ENCODE data around the gene FALEC. TPM values are rescaled to one million over a fixed set of nuclear protein-coding genes. Genes with fewer than 3 reads are reported as not detected.

FALEC gene
- total RNA-seq, 1 donor from 2014 or later = not detected

GRCh38 chr1:150543500-150544143 is 28.1 kb downstream of the FALEC start:
- Mint-ChIP-seq H3K4me1 (peaks cover 5% of the 10 kb centered on the region), H3K27ac (no peak overlapping the region), H3K27me3 (peaks cover 15% of the 10 kb centered on the region), H3K4me3 (no peak overlapping the region), H3K9me3 (no peaks in the 10 kb centered on the region), H3K36me3 (ENCODE audit: low read depth) (no peaks in the 10 kb centered on the region)
- intact Hi-C loops (cut with micrococcal nuclease) = no loop called here
- no peak for DNase-seq

GRCh38 chr1:150544204-150544603 is 28.7 kb downstream of the FALEC start:
- H3K4me3 Mint-ChIP-seq = no peak overlapping the region
- DNase-seq = no peak
- peaks cover 5% of the 10 kb centered on the region for H3K4me1 Mint-ChIP-seq
- intact Hi-C loops (cut with micrococcal nuclease) = no loop called here
- no peaks in the 10 kb centered on the region for H3K9me3 Mint-ChIP-seq
- H3K27me3 Mint-ChIP-seq = peaks cover 15% of the 10 kb centered on the region
- no peaks in the 10 kb centered on the region for H3K36me3 Mint-ChIP-seq (ENCODE audit: low read depth)
- no peak overlapping the region for H3K27ac Mint-ChIP-seq

DNA sequence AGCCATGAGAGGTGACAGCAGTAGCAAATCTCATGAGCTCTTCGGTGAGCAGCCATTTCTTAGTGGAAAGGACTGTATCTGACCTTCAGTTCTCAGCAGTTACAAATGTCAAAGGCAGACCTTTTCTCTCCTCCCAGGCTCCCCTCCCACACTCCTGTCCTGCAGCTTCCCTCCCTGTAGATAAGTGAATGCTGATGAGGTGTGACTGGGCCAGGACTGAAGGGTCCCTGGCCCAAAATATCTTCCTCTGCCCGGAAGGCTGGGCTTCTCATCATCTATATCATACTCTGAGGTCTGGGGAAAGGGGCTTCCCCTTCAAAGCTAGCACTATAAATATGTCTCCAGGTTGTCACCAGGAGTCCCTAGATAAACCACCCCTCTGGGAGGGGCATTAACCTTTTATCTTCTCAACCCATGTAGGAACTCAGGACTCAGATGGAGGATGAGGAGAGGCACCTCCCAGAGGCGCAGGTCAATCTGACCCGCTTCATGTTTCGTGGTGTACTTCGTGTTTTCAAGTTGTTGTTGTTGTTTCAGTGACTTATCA is 30.0 kb downstream of the FALEC start:
- no peak overlapping the region for H3K4me3 Mint-ChIP-seq
- H3K36me3 Mint-ChIP-seq (ENCODE audit: low read depth) = no peaks in the 10 kb centered on the region
- intact Hi-C loops (cut with micrococcal nuclease) = no loop called here
- H3K27me3 Mint-ChIP-seq = peaks cover 19% of the 10 kb centered on the region
- no peak for DNase-seq
- H3K27ac Mint-ChIP-seq = no peak overlapping the region
- no peaks in the 10 kb centered on the region for H3K9me3 Mint-ChIP-seq
- H3K4me1 Mint-ChIP-seq = peaks cover 10% of the 10 kb centered on the region

- H3K4me3 Mint-ChIP-seq = no peak overlapping the region
- no peak overlapping the region for H3K27ac Mint-ChIP-seq
- intact Hi-C loops (cut with micrococcal nuclease) = no loop called here
- H3K9me3 Mint-ChIP-seq = no peaks in the 10 kb centered on the region
- no peak for DNase-seq
- H3K27me3 Mint-ChIP-seq = peaks cover 19% of the 10 kb centered on the region
- peaks cover 16% of the 10 kb centered on the region for H3K4me1 Mint-ChIP-seq
- no peaks in the 10 kb centered on the region for H3K36me3 Mint-ChIP-seq (ENCODE audit: low read depth)
Measured at GRCh38 chr1:150546294-150546937, 30.9 kb downstream of the FALEC start.

- Mint-ChIP-seq H3K27me3 (peaks cover 15% of the 10 kb centered on the region), H3K27ac (peak overlapping the region; percentile 58), H3K4me1 (peaks cover 28% of the 10 kb centered on the region), H3K36me3 (ENCODE audit: low read depth) (no peaks in the 10 kb centered on the region), H3K9me3 (no peaks in the 10 kb centered on the region), H3K4me3 (peak overlapping the region; percentile 77)
- intact Hi-C loops (cut with micrococcal nuclease) = no loop called here
- DNase-seq = no peak
Measured at GRCh38 chr1:150548324-150548631, 32.7 kb downstream of the FALEC start.

DNA sequence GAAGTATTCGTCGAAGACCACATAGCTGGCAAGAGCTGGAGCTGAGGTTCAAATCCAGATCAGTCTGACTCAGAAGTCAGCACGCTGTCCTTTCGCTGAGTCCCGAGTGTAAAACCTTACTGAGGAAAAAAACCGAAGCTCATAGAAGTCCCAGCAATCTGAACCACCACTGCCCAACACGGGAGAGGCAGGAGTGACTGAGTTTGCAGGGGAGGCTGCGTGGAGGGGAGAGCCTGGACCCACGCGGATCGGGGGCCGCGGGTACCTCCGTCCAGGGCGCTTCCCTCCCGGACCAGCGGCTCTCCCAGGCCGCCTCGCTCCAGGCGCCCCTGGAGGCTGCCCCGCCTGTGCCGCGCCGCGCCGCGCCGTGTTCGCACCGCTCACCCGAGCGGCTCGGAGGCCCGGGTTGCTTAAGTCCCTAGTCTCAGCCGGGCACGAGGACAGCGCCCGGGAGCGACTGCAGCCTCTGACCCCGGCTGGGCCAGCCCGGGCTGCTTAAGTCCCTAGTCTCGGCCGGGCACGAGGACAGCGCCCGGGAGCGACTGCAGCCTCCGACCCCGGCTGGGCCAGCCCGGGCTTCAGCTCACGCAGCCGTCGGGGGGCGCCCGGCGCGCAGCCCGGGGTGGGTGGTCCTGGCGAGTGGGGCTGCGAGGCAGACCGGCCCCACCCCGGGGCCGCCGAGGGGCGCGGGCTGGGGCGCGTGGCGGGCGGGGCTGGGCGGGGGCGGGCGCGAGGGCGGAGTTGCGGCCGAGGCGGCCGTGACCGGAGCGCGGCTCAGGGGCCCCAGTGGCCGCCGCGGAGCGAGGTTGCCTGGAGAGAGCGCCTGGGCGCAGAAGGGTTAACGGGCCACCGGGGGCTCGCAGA is 33.3 kb downstream of the FALEC start, which contains the start of gene ADAMTSL4:
TSS of gene ADAMTSL4 (plus strand) at position 777 of the 864 bp plus-strand sequence. CDS start 2,881 bp downstream, outside the sequence.
- H3K27ac Mint-ChIP-seq = peak within 1 kb of the TSS; percentile 70
- DNase-seq = peak; percentile 86
- H3K36me3 Mint-ChIP-seq (ENCODE audit: low read depth) = no peaks in the 10 kb centered on the region
- H3K27me3 Mint-ChIP-seq = peaks cover 12% of the 10 kb centered on the region
- H3K9me3 Mint-ChIP-seq = no peaks in the 10 kb centered on the region
- intact Hi-C loops (cut with micrococcal nuclease) = no loop called here
- peak within 1 kb of the TSS; percentile 78 for H3K4me3 Mint-ChIP-seq
- peaks cover 28% of the 10 kb centered on the region for H3K4me1 Mint-ChIP-seq

DNA sequence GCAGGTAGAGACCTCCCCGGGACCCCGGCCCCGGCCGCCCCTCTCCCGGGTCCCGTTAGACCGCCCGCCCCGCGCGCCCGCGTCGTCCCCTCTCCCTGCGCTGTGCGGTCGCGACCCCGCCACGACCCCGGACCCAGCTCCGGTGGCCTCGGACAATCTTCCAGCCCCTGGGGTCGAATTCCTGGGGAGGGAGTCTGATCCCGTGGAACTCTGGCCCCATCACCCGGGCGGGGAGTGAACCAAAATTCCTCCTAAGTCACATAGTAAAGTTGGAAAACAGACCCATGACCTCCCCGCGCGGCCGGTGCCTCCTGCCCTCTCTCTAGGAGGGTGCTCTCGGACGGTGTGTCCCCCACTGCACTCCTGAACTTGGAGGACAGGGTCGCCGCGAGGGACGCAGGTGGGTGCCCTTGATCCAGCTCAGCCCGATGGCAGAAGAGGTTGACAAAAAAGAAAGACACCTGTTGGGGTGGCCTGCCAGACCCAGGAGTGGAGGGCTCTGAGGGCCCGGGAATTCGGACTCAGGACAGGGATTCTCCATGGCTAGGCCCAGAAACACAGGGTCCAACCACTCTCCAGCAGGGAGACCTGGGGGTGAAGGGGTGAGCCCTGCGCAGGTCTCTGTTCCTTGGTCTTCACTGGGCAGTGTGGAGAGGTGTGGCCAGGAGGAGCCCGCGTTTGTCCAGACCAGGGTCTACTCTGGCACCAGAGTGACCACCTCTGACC is 34.1 kb downstream of the FALEC start:
- H3K27ac Mint-ChIP-seq = peak overlapping the region; percentile 70
- DNase-seq = peak; percentile 61

DNA sequence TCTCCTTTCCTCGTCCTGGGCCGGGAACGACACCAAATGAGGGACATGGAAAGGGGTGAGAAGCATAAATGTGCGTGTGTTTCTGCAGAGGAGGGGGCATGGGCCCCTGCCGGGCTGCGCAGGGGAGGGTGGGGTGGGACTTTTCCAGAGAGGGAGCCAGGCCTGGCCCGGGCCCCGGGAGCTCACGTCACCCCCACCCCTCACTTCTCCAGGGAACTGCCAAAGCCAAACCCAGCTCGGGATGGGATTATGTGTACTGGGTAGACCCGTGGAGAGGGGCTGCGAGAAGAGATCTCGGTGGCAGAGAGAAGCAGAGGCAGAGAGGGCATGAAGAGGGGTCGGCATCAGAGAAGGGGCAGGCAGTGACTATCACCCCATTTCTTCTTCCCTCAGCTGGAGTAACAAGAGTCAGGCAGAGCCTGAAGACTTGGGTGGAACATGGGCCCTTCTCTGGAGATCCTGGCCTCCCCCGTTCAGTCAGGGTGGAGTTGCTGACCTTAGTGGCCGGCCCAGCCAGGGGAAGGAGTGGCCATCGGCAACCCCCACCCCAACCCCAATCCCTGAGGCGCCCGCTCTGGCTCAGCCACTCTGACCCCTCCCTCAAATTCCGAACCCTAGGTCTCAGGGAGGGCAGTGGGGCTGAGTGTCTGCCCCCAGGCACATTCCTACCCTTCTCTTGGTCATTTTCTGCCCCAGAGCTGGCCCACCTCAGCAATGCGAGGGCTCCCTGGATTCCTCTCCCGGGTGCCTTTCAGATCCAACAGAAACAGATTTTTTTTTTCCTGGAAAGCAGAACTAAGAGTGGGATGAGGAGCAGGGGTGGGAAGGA is 34.9 kb downstream of the FALEC start:
- no peaks in the 10 kb centered on the region for H3K9me3 Mint-ChIP-seq
- peak; percentile 57 for DNase-seq
- H3K27ac Mint-ChIP-seq = no peak overlapping the region
- H3K4me3 Mint-ChIP-seq = peak overlapping the region; percentile 20
- H3K4me1 Mint-ChIP-seq = peaks cover 26% of the 10 kb centered on the region
- intact Hi-C loops (cut with micrococcal nuclease) = loop anchor here (5.0 kb wide), 1 partner anchor 88 kb away; no protein-coding TSS in a partner anchor
- peaks cover 11% of the 10 kb centered on the region for H3K27me3 Mint-ChIP-seq
- H3K36me3 Mint-ChIP-seq (ENCODE audit: low read depth) = peaks cover 2% of the 10 kb centered on the region

More for the DNA sequence above, 34.1 kb downstream of the FALEC start:
- no peaks in the 10 kb centered on the region for H3K9me3 Mint-ChIP-seq
- intact Hi-C loops (cut with micrococcal nuclease) = loop anchor here (5.0 kb wide), 1 partner anchor 87 kb away; no protein-coding TSS in a partner anchor
- peak overlapping the region; percentile 78 for H3K4me3 Mint-ChIP-seq
- peaks cover 28% of the 10 kb centered on the region for H3K4me1 Mint-ChIP-seq
- H3K36me3 Mint-ChIP-seq (ENCODE audit: low read depth) = no peaks in the 10 kb centered on the region
- H3K27me3 Mint-ChIP-seq = peaks cover 12% of the 10 kb centered on the region

GRCh38 chr1:150551051-150551783 is 35.7 kb downstream of the FALEC start:
- Mint-ChIP-seq H3K9me3 (no peaks in the 10 kb centered on the region), H3K4me3 (no peak overlapping the region), H3K27ac (peak overlapping the region; percentile 16), H3K4me1 (peaks cover 24% of the 10 kb centered on the region), H3K36me3 (ENCODE audit: low read depth) (peaks cover 2% of the 10 kb centered on the region), H3K27me3 (peaks cover 8% of the 10 kb centered on the region)
- intact Hi-C loops (cut with micrococcal nuclease) = loop anchor here (5.0 kb wide), 1 partner anchor 89 kb away; no protein-coding TSS in a partner anchor
- peak; percentile 67 for DNase-seq

DNA sequence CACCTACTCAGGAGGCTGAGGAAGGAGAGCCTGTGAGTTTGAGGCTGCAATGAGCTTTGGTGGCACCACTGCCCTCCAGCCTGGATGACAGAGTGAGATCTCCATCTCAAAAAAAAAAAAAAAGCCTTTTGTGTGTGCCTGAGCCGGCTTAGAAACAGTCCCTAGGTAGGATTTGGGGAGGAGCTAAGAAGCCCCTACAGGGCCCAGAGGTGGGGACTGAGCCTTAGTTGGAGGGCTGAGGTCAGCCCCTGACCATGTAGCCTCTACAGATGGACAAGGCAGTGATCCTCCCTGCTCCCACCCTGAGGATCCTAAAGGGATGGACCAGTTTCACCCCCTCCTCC is 36.2 kb downstream of the FALEC start:
- no peaks in the 10 kb centered on the region for H3K9me3 Mint-ChIP-seq
- intact Hi-C loops (cut with micrococcal nuclease) = loop anchor here (5.0 kb wide), 1 partner anchor 89 kb away; no protein-coding TSS in a partner anchor
- peaks cover 5% of the 10 kb centered on the region for H3K27me3 Mint-ChIP-seq
- peaks cover 24% of the 10 kb centered on the region for H3K4me1 Mint-ChIP-seq
- H3K4me3 Mint-ChIP-seq = peak overlapping the region; percentile 28
- no peak for DNase-seq
- H3K27ac Mint-ChIP-seq = no peak overlapping the region
- H3K36me3 Mint-ChIP-seq (ENCODE audit: low read depth) = peaks cover 2% of the 10 kb centered on the region

DNA sequence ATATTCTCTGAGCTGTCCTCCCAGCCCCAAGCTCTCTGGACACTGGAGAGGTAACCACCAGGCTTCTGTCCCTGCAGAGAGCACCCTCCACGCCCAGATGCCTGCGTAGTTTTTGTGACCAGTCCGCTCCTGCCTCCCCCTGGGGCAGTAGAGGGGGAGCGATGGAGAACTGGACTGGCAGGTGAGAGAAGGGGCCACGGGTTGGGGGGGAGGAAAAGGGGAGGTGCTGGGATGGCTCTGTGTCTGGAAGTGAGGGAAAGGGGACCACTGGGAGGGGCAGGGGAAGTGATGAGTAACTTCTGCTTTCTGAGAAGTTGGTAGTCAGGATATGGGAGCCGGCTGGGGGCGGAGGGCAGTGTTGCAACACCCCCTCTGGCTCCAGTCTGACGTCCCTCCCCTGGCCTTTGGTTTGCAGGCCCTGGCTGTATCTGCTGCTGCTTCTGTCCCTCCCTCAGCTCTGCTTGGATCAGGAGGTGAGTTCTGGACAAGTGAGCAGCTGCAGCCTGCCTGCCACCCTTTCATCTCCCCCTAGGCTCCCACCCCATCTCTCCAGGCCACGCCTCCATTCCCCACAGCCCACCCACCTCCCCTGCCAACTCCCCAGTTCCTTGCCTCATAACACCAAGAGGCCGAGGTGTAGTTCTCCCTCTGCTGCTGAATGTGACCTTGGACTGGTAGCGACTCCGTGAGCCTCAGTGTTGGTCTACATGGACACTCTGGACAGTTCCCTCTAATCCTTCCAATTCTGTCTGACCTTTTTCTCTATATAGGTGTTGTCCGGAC is 36.8 kb downstream of the FALEC start:
- H3K4me1 Mint-ChIP-seq = peaks cover 24% of the 10 kb centered on the region
- intact Hi-C loops (cut with micrococcal nuclease) = loop anchor here (5.0 kb wide), 1 partner anchor 90 kb away; no protein-coding TSS in a partner anchor
- no peak overlapping the region for H3K27ac Mint-ChIP-seq
- peak; percentile 66 for DNase-seq
- peaks cover 3% of the 10 kb centered on the region for H3K27me3 Mint-ChIP-seq
- H3K9me3 Mint-ChIP-seq = no peaks in the 10 kb centered on the region
- H3K4me3 Mint-ChIP-seq = peak overlapping the region; percentile 28
- peaks cover 2% of the 10 kb centered on the region for H3K36me3 Mint-ChIP-seq (ENCODE audit: low read depth)
